PC-3 (cell line): Measurements from ENCODE around the gene ACER1. TPM values are rescaled to one million over a fixed set of nuclear protein-coding genes. Genes with fewer than 3 reads are reported as not detected.

Source experiments
- ATAC-seq: fragments of 200-7000 bp; cut with Tn5 transposase; 2 replicates; pipeline ENCODE4 v1.9.1; 2020; ENCODE audit warnings: mild to moderate bottlenecking, moderate library complexity
- BruUV-seq: library from RNA; stranded (reverse); fragments of 400-500 nt; replicated peaks from 2 replicates; lab custom pipeline; 2021; lab: Mats Ljungman, UMichigan
- CTCF ChIA-PET: fragments of 300-600 bp; sonication (Branson Sonifier 250); formaldehyde crosslinking; loops from one replicate; lab custom pipeline; 2022; ENCODE audit warnings: antibody characterized with exemption; lab: Charles Lee
- POLR2A ChIA-PET: fragments of 300-600 bp; sonication (Branson Sonifier 250); formaldehyde crosslinking; loops from one replicate; lab custom pipeline; 2022; ENCODE audit warnings: antibody characterized with exemption; ENCODE audit not compliant: unreplicated experiment; lab: Charles Lee
- DNase-seq: peaks from one replicate; pipeline ENCODE4 v3.0.0-alpha.2; 2015
- H2AFZ ChIP-seq: fragments of 300-600 bp; sonication (generic); 2 replicates; pipeline ENCODE4 v1.6.0; 2016; ENCODE audit warnings: antibody characterized with exemption, low read length
- H3F3A ChIP-seq: fragments of 300-600 bp; sonication (generic); one replicate; pipeline ENCODE4 v1.6.0; 2017; ENCODE audit warnings: antibody characterized with exemption, low read length, control low read depth, mild to moderate bottlenecking; ENCODE audit not compliant: unreplicated experiment
- H3K27ac ChIP-seq: fragments of 300-600 bp; sonication (generic); 2 replicates; pipeline ENCODE4 v1.5.1; 2016; ENCODE audit warnings: mild to moderate bottlenecking, low read length
- H3K27me3 ChIP-seq: fragments of 300-600 bp; sonication (generic); 2 replicates; pipeline ENCODE4 v1.6.1; 2016; ENCODE audit warnings: low read length, mixed read lengths
- H3K36me3 ChIP-seq: fragments of 300-600 bp; sonication (generic); 2 replicates; pipeline ENCODE4 v1.6.1; 2016; ENCODE audit warnings: low read depth, mixed run types, low read length, mixed read lengths
- H3K4me1 ChIP-seq: fragments of 300-600 bp; sonication (generic); 2 replicates; pipeline ENCODE4 v1.5.1; 2016; ENCODE audit warnings: low read length; ENCODE audit not compliant: insufficient read depth
- H3K4me2 ChIP-seq: fragments of 300-600 bp; sonication (generic); 2 replicates; pipeline ENCODE4 v1.6.0; 2016; ENCODE audit warnings: low read length
- H3K4me3 ChIP-seq: fragments of 300-600 bp; sonication (generic); 2 replicates; pipeline ENCODE4 v1.5.1; 2016; ENCODE audit warnings: mild to moderate bottlenecking, low read length, mixed read lengths
- H3K79me2 ChIP-seq: fragments of 300-600 bp; sonication (generic); 2 replicates; pipeline ENCODE4 v1.6.1; 2017; ENCODE audit warnings: low read length, mixed read lengths
- H3K9ac ChIP-seq: fragments of 300-600 bp; sonication (generic); 2 replicates; pipeline ENCODE4 v1.6.0; 2016; ENCODE audit warnings: mild to moderate bottlenecking, low read length
- H3K9me2 ChIP-seq: fragments of 300-600 bp; sonication (generic); replicated peaks from 2 replicates; pipeline ENCODE4 v1.6.1; 2016; ENCODE audit warnings: mixed run types, low read length, mixed read lengths
- H3K9me3 ChIP-seq: fragments of 300-600 bp; sonication (generic); 2 replicates; pipeline ENCODE4 v1.6.1; 2016; ENCODE audit warnings: low read length, mixed read lengths
- H4K20me1 ChIP-seq: fragments of 300-600 bp; sonication (generic); 2 replicates; pipeline ENCODE4 v1.6.1; 2016; ENCODE audit warnings: low read length, mixed read lengths
- EZH2 ChIP-seq: fragments of 300-600 bp; sonication (generic); IDR thresholded peaks from one replicate; pipeline ENCODE4 v1.6.1; 2017; ENCODE audit warnings: antibody characterized with exemption, mild to moderate bottlenecking, low read length; ENCODE audit not compliant: unreplicated experiment
- EZH2phosphoT487 ChIP-seq: fragments of 300-600 bp; sonication (generic); IDR thresholded peaks from 2 replicates; pipeline ENCODE4 v1.6.1; 2018; ENCODE audit warnings: mild to moderate bottlenecking, antibody characterized with exemption, low read length, borderline replicate concordance
- intact Hi-C: fragments of 100-400 bp; cut with micrococcal nuclease; formaldehyde crosslinking; loops from 2 replicates; pipeline ENCODE4 v1.9.0; 2023
- total RNA-seq: library from RNA; depleted of rRNA; stranded (reverse); fragments of >200 nt; gene quantifications from 2 replicates; pipeline ENCODE4 v1.2.3, GENCODE V29; 2014
- TF ChIP-seq, protein P1 (sequence below): fragments of 300-600 bp; sonication (generic); conservative IDR thresholded peaks from 2 replicates; pipeline ENCODE4 v1.5.1; 2017; ENCODE audit warnings: antibody characterized with exemption, low read depth, mild to moderate bottlenecking, low read length

The ACER1 gene
- total RNA-seq, 1 experiment from 2014 or later = not detected

DNA sequence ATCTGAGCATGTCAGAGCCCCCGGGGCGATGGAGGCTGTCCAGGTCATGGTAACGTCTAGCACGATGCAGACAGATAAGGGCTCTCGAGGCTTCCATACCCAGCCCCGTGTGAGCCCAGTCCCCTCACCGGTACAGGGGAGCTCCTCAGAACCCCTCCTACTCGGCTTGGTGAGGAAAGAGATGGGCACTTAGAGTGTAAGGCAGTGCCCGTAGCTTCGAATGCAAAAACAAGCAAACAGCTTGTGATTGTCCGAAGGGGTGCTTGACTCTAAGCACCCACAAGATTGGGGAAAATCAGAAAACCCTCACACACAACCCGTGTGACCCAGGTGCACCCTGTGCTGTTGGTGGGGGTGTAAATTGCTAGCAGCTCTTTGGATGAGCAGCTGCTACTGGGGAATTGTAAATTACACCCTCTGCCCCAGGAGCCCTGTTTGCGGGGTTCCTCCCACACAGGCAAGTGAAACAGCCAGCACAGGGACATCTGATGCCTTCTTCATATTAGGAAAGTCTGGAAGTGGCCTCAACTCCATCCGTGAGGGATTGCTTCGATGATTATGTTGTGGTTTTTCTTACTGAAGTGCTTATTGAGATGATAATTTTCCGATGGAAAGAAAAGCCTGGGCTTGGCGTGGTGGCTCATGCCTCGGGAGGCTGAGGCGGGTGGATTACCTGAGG, 43.2 kb upstream of the ACER1 start:
- H3K27ac ChIP-seq = no peak overlapping the region
- H3K9me3 ChIP-seq = no peaks in the 10 kb centered on the region
- no TSS peak for BruUV-seq
- no peak overlapping the region for H2AFZ ChIP-seq
- H3F3A ChIP-seq = no peaks in the 10 kb centered on the region
- no peak overlapping the region for H3K4me3 ChIP-seq
- no peaks in the 10 kb centered on the region for H4K20me1 ChIP-seq
- no peak for DNase-seq
- H3K36me3 ChIP-seq = peaks cover 23% of the 10 kb centered on the region
- no peak overlapping the region for H3K4me2 ChIP-seq
- POLR2A ChIA-PET = no interaction called here
- no peaks in the 10 kb centered on the region for H3K9me2 ChIP-seq
- CTCF ChIA-PET = no interaction called here
- intact Hi-C loops = no loop called here
- H3K4me1 ChIP-seq = peaks cover 9% of the 10 kb centered on the region
- H3K27me3 ChIP-seq = no peaks in the 10 kb centered on the region
- no peak overlapping the region for H3K9ac ChIP-seq
- H3K79me2 ChIP-seq = no peaks in the 10 kb centered on the region
- ATAC-seq = no peak
- TF ChIP-seq, protein P1, sequence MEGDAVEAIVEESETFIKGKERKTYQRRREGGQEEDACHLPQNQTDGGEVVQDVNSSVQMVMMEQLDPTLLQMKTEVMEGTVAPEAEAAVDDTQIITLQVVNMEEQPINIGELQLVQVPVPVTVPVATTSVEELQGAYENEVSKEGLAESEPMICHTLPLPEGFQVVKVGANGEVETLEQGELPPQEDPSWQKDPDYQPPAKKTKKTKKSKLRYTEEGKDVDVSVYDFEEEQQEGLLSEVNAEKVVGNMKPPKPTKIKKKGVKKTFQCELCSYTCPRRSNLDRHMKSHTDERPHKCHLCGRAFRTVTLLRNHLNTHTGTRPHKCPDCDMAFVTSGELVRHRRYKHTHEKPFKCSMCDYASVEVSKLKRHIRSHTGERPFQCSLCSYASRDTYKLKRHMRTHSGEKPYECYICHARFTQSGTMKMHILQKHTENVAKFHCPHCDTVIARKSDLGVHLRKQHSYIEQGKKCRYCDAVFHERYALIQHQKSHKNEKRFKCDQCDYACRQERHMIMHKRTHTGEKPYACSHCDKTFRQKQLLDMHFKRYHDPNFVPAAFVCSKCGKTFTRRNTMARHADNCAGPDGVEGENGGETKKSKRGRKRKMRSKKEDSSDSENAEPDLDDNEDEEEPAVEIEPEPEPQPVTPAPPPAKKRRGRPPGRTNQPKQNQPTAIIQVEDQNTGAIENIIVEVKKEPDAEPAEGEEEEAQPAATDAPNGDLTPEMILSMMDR = no peak
- TF ChIP-seq EZH2 (no peak), EZH2phosphoT487 (no peak)

DNA sequence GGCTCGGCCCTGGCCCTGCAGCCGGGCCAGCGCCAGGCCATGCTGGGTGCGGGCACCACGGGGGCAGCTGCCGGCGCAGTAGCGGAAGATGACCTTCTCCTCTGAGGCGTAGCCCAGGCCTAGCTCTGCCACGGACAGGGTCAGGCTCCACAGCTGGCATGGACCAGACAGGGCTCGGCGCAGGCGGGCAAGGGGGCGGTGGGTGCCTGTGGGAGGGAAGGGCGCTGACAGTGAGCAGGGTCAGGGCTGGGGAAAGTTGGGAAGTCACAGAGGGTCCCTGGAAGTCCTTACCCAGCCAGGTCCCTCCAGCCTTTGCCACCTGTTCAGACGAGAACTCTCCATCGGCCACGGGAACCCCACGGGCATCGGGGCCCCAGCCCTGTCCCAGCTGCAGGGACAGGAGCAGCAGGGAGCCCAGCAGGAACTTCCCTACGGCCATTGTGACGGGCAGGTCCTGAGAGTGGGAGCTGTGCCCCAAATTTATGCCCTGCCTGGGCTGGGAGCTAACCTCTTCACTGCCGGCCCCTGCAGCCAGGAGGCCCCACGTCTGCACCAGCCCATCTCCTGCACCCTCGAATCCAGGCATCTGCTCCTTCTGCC, 42.1 kb upstream of the ACER1 start, which contains the start of gene PSPN:
TSS of gene PSPN (minus strand) at position 523 of the 600 bp plus-strand sequence. CDS start at position 439, 84 bp downstream.
- no peaks in the 10 kb centered on the region for H3K9me3 ChIP-seq
- intact Hi-C loops = no loop called here
- no peaks in the 10 kb centered on the region for H3K27me3 ChIP-seq
- no peak for TF ChIP-seq EZH2
- TF ChIP-seq, protein P1 = no peak
- TF ChIP-seq EZH2phosphoT487 = no peak
- no peak within 1 kb of the TSS for H3K4me3 ChIP-seq
- H4K20me1 ChIP-seq = no peaks in the 10 kb centered on the region
- H3K4me2 ChIP-seq = no peak within 1 kb of the TSS
- H2AFZ ChIP-seq = no peak within 1 kb of the TSS
- no peak within 1 kb of the TSS for H3K9ac ChIP-seq
- ATAC-seq = no peak
- H3F3A ChIP-seq = no peaks in the 10 kb centered on the region
- peaks cover 14% of the 10 kb centered on the region for H3K36me3 ChIP-seq
- no peak for DNase-seq
- H3K79me2 ChIP-seq = no peaks in the 10 kb centered on the region
- H3K4me1 ChIP-seq = peaks cover 9% of the 10 kb centered on the region
- CTCF ChIA-PET = no interaction called here
- POLR2A ChIA-PET = no interaction called here
- no peaks in the 10 kb centered on the region for H3K9me2 ChIP-seq
- H3K27ac ChIP-seq = no peak within 1 kb of the TSS
- BruUV-seq = no TSS peak
